Measurements from ENCODE around the gene KCNH2. TPM values are rescaled to one million over a fixed set of nuclear protein-coding genes. Genes with fewer than 3 reads are reported as not detected.

Gene KCNH2
- total and polyA plus RNA-seq, 9 donors, result 2.0 to 26.3 (median 6.7) TPM

DNA sequence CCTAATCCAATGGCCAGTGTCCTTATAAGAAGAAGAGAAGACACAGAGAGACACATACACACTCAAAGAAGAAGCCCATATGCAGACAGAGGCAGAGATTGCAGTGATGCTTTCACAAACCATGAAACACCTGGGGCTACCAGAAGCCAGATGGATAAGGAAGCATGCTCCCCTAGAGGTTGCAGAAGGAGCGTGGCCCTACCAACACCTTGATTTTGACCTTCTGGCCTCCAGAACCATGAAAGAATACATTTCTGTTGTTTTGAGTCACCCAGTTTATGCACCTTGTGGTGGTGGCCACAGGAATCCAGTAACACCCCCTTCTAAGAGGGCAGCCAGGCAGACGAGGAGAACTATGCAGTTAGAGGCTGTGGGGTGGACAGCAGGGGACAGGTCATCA, 82.3 kb downstream of the KCNH2 start:
- intact Hi-C loops (cut with DNase I), result loop anchor here (5.0 kb wide), 3 partner anchors 91 to 216 kb away; no protein-coding TSS in a partner anchor

More for the DNA sequence above, 82.3 kb downstream of the KCNH2 start:
- no peaks in the 10 kb centered on the region for H3K27me3 ChIP-seq
- no peaks in the 10 kb centered on the region for H3K36me3 ChIP-seq
- H3K27ac ChIP-seq, result no peak overlapping the region
- no peak overlapping the region for H3K4me3 ChIP-seq
- no peaks in the 10 kb centered on the region for H3K4me1 ChIP-seq (ENCODE audit: insufficient read depth)
- no peak for TF ChIP-seq POLR2A (IDR thresholded peaks at IDR 0.05)
- TF ChIP-seq, protein P1, sequence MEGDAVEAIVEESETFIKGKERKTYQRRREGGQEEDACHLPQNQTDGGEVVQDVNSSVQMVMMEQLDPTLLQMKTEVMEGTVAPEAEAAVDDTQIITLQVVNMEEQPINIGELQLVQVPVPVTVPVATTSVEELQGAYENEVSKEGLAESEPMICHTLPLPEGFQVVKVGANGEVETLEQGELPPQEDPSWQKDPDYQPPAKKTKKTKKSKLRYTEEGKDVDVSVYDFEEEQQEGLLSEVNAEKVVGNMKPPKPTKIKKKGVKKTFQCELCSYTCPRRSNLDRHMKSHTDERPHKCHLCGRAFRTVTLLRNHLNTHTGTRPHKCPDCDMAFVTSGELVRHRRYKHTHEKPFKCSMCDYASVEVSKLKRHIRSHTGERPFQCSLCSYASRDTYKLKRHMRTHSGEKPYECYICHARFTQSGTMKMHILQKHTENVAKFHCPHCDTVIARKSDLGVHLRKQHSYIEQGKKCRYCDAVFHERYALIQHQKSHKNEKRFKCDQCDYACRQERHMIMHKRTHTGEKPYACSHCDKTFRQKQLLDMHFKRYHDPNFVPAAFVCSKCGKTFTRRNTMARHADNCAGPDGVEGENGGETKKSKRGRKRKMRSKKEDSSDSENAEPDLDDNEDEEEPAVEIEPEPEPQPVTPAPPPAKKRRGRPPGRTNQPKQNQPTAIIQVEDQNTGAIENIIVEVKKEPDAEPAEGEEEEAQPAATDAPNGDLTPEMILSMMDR (IDR thresholded peaks at IDR 0.05), result no peak
- TF ChIP-seq EP300 (IDR thresholded peaks at IDR 0.05), result no peak
- no peak for DNase-seq
- 57 to 64% (median 62%) methylated on average over 2 of the region's 2 CpGs for WGBS, 3 donors
- no peaks in the 10 kb centered on the region for H3K9me3 ChIP-seq

Other genes with a start within 250 kb of the KCNH2 start
- gene GIMAP5, start 240.9 kb downstream of the KCNH2 start, total RNA-seq, result 1 to 10 TPM; 1.7 to 7.9 (median 5.6) TPM
- 10 to 100 TPM; 19.3 to 39.7 TPM for gene GIMAP5, start 240.9 kb downstream of the KCNH2 start, polyA plus RNA-seq
- gene TMEM176B, start 178.0 kb downstream of the KCNH2 start, total RNA-seq, result 100 to 1,000 TPM in 6 of 7 donors, 10 to 100 TPM in 1; 86.7 to 145 (median 137) TPM
- 100 to 1,000 TPM; 109 to 131 TPM for gene TMEM176B, start 178.0 kb downstream of the KCNH2 start, polyA plus RNA-seq
- 100 to 1,000 TPM in 5 of 7 donors, 10 to 100 TPM in 2; 71.8 to 166 (median 127) TPM for gene TMEM176A, start 177.6 kb downstream of the KCNH2 start, total RNA-seq
- gene TMEM176A, start 177.6 kb downstream of the KCNH2 start, polyA plus RNA-seq, result 100 to 1,000 TPM in 1 of 2 donors, 10 to 100 TPM in 1; 92.7 to 143 TPM
- gene AOC1, start 125.8 kb downstream of the KCNH2 start, total RNA-seq, result under 1 TPM in 2 of 7 donors, not detected in 5; 0.26 to 0.95 TPM
- not detected for gene AOC1, start 125.8 kb downstream of the KCNH2 start, polyA plus RNA-seq
- gene NOS3, start 12.7 kb upstream of the KCNH2 start, total RNA-seq, result 10 to 100 TPM in 1 of 7 donors, 1 to 10 TPM in 6; 2.9 to 26.0 (median 5.4) TPM
- gene NOS3, start 12.7 kb upstream of the KCNH2 start, polyA plus RNA-seq, result 1 to 10 TPM; 1.0 to 8.9 TPM
- 1 to 10 TPM in 1 of 7 donors, under 1 TPM in 6; 0.18 to 1.0 (median 0.40) TPM for gene ATG9B, start 46.2 kb upstream of the KCNH2 start, total RNA-seq
- under 1 TPM; 0.03 to 0.19 TPM for gene ATG9B, start 46.2 kb upstream of the KCNH2 start, polyA plus RNA-seq
- gene ABCB8, start 50.1 kb upstream of the KCNH2 start, total RNA-seq, result 10 to 100 TPM; 15.5 to 45.2 (median 29.1) TPM
- gene ABCB8, start 50.1 kb upstream of the KCNH2 start, polyA plus RNA-seq, result 10 to 100 TPM in 1 of 2 donors, 1 to 10 TPM in 1; 6.1 to 14.7 TPM
- gene ASIC3, start 70.2 kb upstream of the KCNH2 start, total RNA-seq, result 1 to 10 TPM; 2.5 to 9.4 (median 4.5) TPM
- 1 to 10 TPM; 1.0 to 2.9 TPM for gene ASIC3, start 70.2 kb upstream of the KCNH2 start, polyA plus RNA-seq
- 1 to 10 TPM; 2.7 to 5.9 (median 4.1) TPM for gene CDK5, start 79.6 kb upstream of the KCNH2 start, total RNA-seq
- 1 to 10 TPM; 3.8 to 9.4 TPM for gene CDK5, start 79.6 kb upstream of the KCNH2 start, polyA plus RNA-seq
- 100 to 1,000 TPM in 4 of 7 donors, 10 to 100 TPM in 3; 55.6 to 127 (median 108) TPM for gene SLC4A2, start 81.3 kb upstream of the KCNH2 start, total RNA-seq
- 10 to 100 TPM; 10.5 to 53.2 TPM for gene SLC4A2, start 81.3 kb upstream of the KCNH2 start, polyA plus RNA-seq
- gene FASTK, start 102.5 kb upstream of the KCNH2 start, total RNA-seq, result 10 to 100 TPM; 58.0 to 93.3 (median 75.8) TPM
- 10 to 100 TPM in 1 of 2 donors, 1 to 10 TPM in 1; 5.4 to 95.2 TPM for gene FASTK, start 102.5 kb upstream of the KCNH2 start, polyA plus RNA-seq
- gene TMUB1, start 105.2 kb upstream of the KCNH2 start, total RNA-seq, result 10 to 100 TPM; 19.0 to 40.3 (median 33.8) TPM
- 10 to 100 TPM in 1 of 2 donors, 1 to 10 TPM in 1; 1.9 to 28.8 TPM for gene TMUB1, start 105.2 kb upstream of the KCNH2 start, polyA plus RNA-seq
- 100 to 1,000 TPM in 4 of 7 donors, 10 to 100 TPM in 3; 58.7 to 125 (median 101) TPM for gene AGAP3, start 108.2 kb upstream of the KCNH2 start, total RNA-seq
- 10 to 100 TPM; 22.3 to 77.4 TPM for gene AGAP3, start 108.2 kb upstream of the KCNH2 start, polyA plus RNA-seq
- gene GBX1, start 189.4 kb upstream of the KCNH2 start, total RNA-seq, result not detected
- not detected for gene GBX1, start 189.4 kb upstream of the KCNH2 start, polyA plus RNA-seq
- gene ASB10, start 208.9 kb upstream of the KCNH2 start, total RNA-seq, result not detected
- not detected for gene ASB10, start 208.9 kb upstream of the KCNH2 start, polyA plus RNA-seq
- gene H2BK1, start 232.2 kb upstream of the KCNH2 start, total RNA-seq, result 1 to 10 TPM in 3 of 7 donors, not detected in 4; 1.0 to 1.3 (median 1.1) TPM
- gene H2BK1, start 232.2 kb upstream of the KCNH2 start, polyA plus RNA-seq, result under 1 TPM in 1 of 2 donors, not detected in 1; 0.36 TPM
- gene ABCF2, start 248.9 kb upstream of the KCNH2 start, total RNA-seq, result 10 to 100 TPM; 20.5 to 40.3 (median 31.0) TPM
- 10 to 100 TPM; 13.6 to 19.9 TPM for gene ABCF2, start 248.9 kb upstream of the KCNH2 start, polyA plus RNA-seq